Measurements from ENCODE around the gene GPX2.
"Not testable (repeated sequence)": the region's sequence is repeated elsewhere in the genome, so short reads cannot be mapped to it uniquely, and the experiment has no call there.

GPX2 gene

DNA sequence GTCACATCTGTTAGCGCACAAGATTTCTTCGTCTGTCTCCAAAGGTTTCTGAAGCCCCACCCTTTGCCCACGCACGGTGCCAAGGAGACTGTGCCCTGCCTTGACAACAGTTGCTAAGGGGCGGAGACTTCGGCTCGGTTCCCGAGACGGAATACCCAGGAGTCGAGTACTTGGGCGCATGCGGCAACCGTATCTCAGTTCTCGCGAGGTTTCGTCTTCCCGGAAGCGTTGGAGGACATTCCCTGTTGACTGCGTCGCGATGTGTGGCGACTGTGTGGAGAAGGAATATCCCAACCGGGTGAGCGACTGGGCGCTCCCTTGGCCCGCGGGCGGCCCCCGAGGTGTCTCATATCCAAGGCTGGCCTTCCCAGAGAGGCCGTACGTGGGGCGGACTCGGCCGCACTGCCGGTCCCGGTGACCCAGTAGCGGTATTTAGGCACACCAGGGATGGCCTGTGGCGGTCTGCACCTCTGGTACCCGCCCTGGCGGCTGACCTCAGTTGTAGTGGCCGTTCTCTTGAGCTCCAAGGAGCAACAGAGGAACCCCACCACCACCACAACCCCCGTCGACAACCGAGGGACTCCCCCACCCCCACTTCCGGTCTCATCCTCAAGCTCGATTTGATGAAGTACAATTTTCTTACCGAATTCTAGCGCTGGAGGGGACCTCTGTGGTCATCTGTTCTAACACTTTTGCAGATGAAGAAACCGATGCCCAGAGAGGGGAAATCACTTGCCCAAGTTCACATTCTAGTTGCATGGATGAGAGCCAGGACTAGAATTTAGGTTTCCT, 28.1 kb downstream of the GPX2 start, which contains the start of gene CHURC1:
TSS of gene CHURC1 (plus strand) at position 219 of the 792 bp plus-strand sequence. CDS start at position 260, 41 bp downstream.
- peak; percentile 94 to 98 (median 98) for DNase-seq (ENCODE audit: low read depth in 3 of 3)

DNA sequence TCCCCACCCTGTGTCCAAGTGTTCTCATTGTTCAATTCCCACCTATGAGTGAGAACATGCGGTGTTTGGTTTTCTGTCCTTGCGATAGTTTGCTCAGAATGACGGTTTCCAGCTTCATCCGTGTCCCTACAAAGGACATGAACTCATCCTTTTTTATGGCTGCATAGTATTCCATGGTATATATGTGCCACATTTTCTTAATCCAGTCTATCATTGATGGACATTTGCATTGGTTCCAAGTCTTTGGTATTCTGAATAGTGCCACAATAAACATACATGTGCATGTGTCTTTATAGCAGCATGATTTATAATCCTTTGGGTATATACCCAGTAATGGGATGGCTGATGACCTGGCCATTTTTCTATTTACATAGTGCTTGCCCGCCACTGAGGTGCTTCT, 29.1 kb downstream of the GPX2 start:
- not testable (repeated sequence) for DNase-seq (ENCODE audit: low read depth in 3 of 3)

DNA sequence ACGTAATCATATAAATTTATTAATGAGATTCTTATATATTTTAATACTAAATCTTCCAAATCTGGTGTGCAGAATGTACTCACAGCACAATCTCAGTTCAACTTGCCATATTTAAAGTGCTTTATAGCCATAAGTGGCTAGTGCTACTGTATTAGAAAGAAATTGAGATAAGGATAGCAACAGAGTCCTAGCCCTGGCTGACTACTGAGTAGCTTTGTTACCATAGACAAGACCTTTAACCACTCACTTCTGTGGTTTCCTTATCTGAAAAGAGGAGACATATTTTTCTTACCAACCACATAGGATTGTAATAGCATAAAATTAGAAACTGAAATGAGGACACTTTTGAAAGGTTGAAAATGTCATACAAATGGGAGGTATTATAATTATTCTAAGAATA, 30.3 kb downstream of the GPX2 start:
- DNase-seq (ENCODE audit: low read depth in 3 of 3) = no peak

DNA sequence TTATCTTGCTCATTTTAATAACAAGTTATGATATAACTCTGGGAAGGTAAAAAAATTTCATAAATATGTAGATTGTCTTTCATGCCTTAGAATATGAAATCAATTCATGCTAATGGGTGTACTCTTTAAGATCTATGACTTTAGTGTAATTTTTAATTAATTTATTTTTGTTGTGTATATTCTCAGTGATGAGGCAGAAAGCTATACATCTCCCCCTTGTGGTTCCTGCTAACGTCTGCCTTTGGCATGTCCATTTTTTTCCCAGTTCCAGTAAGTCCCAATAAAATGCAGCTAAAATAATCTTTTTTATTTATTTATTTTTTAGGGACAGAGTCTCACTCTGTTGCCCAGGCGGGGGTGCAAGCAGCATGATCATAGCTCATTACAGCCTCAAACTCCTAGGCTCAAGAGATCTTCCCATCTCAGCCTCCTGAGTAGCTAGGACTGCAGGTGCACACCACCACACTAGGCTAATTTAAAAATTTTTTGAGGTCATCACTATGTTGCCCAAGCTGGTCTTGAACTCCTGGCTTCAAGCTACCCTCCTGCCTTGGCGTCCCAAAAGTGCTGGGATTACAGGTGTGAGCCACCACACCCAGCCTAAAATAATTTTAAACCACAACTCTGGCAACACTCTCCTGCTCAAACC, 31.6 kb downstream of the GPX2 start:
- DNase-seq (ENCODE audit: low read depth in 3 of 3) = no peak

DNA sequence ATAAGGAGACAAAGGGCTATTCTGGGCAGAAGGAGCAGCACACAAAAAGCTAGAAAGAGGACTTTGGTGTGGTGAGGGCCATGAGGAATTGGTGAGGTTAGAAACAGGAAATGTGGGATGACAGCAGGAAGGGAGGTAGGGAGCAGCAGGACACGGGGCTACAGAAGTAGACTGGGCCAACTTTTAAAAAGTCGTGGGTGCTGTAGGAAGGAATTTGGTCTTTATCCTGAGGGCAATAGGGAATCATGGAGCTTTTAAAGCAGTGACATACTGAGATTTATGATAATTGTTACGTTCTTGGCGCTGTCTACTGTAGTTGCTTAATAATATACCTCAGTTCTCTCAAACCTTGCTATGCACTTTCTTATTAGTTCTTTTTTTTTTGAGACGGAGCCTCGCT, 36.5 kb downstream of the GPX2 start:
- DNase-seq (ENCODE audit: low read depth in 3 of 3) = no peak

DNA sequence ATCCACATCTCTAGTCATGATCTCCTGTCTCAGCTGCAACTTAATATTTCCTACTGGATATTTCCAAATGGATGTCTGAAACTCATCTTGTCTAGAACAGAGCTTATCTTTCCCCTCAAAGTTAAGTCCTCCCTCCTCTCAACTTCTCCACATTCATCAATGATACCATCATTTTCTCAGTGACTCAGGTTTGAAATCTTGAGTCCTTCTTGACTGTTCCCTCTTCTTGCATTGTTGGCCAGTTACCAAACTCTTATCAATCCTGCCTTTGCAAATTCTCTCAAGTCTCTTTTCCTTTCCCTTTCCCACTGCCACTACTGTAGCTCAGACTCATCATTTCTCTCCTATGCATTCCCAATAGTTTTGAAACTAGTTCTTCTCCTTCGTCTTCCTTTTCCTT, 42.6 kb downstream of the GPX2 start:
- no peak for DNase-seq (ENCODE audit: low read depth in 3 of 3)

DNA sequence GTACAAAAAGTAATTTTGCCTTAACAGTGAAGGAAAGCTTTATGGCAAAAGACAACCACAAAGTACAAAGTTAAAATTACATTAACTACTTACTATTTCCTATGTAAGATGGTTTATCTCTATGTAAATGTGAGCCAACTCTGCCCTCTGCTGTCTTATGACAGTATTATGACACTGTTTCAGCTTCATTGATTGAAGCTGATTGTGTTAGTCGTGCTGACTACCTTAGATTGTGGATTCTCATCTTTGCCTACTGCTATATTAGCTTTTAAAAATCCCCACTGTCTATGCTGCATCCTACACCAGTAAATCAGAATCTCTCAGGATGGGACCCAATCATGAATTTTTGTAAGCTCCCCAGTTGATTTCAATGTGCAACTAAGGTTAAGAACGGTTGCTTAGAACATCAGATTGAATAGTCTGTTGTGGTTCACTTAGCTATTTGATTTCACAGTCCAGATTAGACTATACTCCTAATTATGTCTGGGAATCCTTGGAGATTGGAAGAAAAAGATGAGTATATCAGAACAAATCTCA, 50.6 kb downstream of the GPX2 start:
- DNase-seq (ENCODE audit: low read depth in 3 of 3) = peak in 1 of 3 experiments; percentile 23

DNA sequence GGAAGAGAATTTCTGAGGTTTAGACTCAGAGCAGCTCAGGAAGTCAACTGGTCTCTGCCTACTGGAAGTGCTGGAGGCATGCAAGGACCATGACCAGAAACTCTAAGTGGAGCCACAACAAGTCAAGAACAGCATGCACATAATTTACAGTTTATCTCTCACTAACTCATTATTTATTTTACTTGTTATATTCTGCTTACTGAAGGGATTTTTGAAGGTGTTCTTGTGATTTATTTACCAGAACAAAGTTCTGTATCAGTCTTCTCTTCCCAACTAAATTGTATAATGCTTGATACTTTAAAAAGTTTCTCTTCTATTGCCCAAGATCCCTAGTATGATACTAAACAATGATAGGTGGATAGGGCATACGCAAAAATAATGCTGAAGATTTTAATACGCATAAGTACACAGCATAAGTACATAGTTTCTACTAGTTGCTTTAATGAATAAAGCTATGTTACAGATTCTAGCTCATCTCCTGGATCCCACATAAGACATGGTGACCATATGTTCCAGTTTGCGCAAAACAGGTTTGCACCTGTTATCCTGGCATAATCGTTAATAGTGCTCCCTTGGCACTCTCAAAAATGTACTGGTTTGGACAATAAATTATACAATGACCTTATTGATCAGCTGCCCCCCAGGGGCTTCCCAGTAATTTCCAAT, 51.2 kb downstream of the GPX2 start:
- no peak for DNase-seq (ENCODE audit: low read depth in 3 of 3)

DNA sequence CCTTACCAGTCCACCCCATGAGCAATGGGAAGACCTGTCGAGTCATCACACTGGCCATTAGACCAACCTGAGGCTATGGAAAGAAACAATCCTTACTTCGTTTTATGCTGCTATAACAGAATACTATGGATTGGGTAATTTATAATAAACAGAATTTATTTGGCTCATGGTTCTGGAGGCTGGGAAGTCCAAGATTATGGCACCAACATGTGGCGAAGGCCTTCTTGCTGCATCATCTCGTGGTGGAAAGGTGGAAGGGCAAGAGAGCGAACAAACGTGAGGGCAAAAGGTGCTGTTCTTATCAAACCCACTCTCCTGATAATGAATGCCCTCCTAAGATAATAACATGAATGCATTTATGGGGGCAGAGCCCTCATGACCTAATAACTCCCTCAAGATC, 53.2 kb downstream of the GPX2 start:
- DNase-seq (ENCODE audit: low read depth in 3 of 3) = no peak
